T1000 (cell line): ENCODE results near the gene SMIM26.
A peak's percentile ranks its signal among the peaks of the same experiment; 100 is the strongest.

Source experiments
- DNase-seq: peaks from one replicate; lab custom pipeline; 2025; ENCODE audit warnings: mixed read lengths; lab: John Stamatoyannopoulos, UW

The SMIM26 gene

GRCh38 chr20:18580012-18580411 lies 12.8 kb downstream of the SMIM26 start:
- DNase-seq = no peak

GRCh38 chr20:18585134-18585533 lies 17.9 kb downstream of the SMIM26 start:
- no peak for DNase-seq

DNA sequence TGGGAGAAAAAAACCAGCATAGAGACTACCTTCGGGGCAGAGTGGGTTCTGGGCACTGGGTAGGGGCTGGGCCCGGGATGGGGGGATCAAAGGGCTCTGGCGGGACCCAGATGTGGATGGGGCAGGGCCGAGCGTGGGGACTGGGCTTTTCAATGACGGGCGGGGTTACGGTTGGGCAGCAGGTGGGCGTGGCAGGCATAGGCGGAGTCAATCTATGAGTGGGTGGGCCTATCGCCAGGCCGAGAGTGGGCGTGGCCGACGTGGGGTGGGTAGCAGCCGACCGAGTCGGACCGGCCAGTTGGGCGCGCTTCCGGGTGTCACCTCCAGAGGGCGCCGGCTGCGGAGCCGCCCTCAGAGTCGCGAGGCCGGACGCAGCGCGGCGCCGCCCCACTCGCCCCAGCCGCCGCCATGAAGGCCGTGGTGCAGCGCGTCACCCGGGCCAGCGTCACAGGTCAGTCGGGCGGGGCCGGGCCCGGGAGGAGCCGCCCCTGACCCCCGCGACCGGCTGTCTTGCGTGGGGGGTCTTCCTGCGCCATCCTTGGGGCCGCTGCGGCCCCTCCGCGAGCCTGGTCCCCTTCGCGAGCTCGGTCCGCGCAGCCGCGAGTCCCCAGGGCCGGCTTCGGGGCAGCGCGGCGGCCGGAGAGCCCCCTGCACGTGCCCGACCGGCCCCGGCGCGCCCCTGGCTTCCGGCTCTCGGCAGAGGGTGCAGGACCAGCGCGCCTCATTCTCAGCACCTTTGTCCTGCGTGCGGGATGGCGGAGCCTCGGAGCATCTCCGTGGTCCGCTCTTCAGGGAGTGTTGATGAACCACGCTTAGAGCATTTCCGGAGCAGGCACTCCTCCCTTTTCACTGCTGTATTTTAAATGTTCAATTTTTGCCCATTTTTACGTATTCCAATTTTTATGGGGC lies 20.7 kb downstream of the SMIM26 start, which contains the start of gene DTD1:
TSS of gene DTD1 (plus strand) at position 390 of the 909 bp plus-strand sequence. CDS start at position 409, 19 bp downstream.
- peak; percentile 89 for DNase-seq

GRCh38 chr20:18588574-18588933 lies 21.3 kb downstream of the SMIM26 start:
- DNase-seq = no peak

GRCh38 chr20:18589941-18590674 lies 22.9 kb downstream of the SMIM26 start:
- no peak for DNase-seq

DNA sequence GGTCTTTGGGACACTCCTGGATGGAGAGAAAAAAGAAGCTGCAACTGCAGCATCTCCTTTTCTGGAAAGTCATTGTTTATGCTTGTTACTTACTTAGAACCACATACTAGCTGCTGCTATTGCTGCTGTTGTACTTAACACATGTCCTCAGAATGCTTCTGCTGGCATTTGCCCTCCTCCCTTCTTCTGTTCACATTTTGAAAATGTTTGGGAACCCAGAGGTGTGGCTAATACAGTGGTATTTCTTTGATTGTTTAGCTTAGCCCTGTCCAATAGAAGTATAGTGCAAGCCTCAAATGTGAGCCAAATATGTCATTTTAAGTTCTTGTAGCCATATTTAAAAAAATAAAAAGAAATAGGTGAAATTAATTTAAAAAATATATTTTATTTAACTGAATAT lies 29.0 kb downstream of the SMIM26 start:
- DNase-seq = no peak

DNA sequence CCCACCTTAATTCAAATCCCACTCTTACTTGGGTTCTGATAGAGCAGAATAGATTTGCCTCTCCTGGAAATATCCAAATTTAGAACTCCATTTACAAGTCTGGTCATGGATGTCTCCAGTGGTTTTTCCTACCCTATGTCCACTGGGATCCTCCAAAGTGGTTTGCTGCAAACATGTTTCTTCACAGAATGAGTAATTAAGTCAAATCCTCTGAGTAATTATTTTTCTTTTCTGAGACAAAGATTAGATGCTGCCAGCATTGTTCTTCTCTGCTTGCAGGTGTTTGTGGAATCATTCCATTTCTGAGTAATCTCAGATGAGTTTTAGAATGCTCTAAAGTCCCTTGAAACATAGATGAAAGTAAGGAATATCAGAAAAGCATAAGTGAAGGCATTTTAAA lies 42.5 kb downstream of the SMIM26 start:
- no peak for DNase-seq

DNA sequence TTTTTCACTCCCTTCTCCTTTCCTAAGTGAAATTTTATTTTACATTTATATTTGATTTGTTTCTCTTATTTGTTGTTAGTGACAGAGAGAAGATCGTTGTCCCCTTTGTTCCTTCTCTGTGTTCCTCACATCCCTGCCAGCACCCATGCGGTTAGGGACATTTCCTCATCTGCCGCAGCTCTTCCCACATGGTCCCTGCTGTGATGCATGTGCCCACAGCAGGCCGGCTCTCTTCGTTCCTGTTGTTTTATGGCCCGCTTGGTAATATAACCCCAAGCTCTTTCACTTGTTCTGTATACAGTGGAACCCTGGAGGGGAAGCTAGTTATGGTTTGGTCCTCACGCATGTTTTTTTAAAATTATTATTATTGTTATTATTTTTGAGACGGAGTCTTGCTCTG lies 44.3 kb downstream of the SMIM26 start:
- no peak for DNase-seq

DNA sequence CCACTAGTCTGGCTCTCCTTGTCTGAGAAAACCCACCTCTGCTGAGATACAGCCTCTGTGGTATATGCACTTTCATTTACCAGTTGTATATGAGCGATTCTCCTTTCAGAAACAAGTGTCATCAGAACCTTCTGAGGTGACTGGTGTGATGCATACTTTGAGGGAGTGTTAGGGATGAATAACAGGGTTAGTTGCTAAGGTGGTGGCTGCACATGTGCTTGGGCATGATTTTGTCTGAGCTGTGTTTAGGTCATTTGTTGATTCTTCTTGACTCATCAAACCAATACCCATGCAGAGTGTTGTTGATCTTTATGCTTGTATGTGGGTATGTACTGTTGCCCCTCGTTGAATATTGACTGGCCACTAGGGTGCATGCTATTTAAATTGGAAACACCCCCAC lies 46.3 kb downstream of the SMIM26 start:
- no peak for DNase-seq

DNA sequence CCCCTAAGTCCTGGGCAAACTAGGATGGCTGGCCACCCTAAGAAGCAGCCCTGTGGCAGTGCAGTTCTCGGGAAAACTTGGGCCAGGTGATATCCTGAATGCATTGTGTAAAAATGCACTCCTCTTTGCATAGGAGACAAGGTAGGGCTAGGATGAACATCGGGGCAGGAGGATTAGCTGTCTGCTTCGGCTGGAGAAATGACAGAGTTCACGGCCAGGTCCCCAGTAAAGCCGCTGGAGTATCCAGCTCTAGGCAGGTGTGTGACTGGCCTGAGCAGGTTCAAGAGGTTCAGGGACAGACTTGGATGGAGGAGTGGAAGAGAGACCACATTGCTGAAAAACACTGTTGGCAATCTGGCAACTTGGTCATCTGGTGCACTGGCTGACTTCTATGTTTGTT lies 47.0 kb downstream of the SMIM26 start:
- no peak for DNase-seq

GRCh38 chr20:18615020-18615650 lies 47.9 kb downstream of the SMIM26 start:
- no peak for DNase-seq
